ENCODE data around the gene ANKS1A. TPM values are rescaled to one million over a fixed set of nuclear protein-coding genes. Genes with fewer than 3 reads are reported as not detected.

Gene ANKS1A
- total RNA-seq, 2 donors from 2014 or later: 25.3 to 26.0 TPM

DNA sequence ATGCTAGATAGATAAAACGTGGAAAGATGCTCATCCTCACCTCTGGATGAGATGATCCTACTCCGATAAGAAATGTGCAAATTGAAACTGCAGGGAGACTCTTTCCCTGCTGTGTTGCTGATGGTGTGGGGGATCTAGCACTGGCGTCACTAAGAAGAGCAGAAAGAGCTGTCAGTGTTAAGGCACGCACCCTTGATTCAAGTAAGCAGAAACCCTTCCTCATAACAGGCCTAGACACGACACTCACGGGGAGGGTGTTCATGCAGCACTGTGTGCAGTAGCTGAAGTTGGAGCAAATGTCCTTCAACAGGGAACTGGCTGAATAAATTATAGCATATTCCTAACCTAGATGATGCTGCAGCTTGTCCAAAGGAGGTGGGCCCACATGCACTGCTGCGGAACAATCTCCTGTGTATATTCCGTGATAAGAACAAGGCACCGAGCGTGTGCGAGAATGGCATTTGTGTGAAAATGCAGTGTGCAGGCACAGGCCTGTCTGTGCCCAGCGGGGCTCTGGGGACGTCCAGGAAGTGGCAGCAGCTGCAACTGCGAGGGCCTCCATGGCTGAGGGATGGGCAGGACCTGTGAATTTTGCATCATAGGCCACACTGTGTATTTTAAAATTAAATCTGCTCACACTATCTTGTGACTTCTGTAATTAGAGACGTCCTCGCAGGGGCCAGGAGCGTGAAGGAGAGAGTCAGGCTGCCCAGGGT, 188.1 kb downstream of the ANKS1A start:
- intact Hi-C loops (cut with DNase I): no loop called here
- H3K27ac ChIP-seq: no peak overlapping the region
- H3K36me3 ChIP-seq: no peaks in the 10 kb centered on the region
- no peaks in the 10 kb centered on the region for H3K4me1 ChIP-seq
- no peak for DNase-seq
- H3K9me3 ChIP-seq: no peaks in the 10 kb centered on the region
- H3K27me3 ChIP-seq: no peaks in the 10 kb centered on the region
- TF ChIP-seq, protein P1, sequence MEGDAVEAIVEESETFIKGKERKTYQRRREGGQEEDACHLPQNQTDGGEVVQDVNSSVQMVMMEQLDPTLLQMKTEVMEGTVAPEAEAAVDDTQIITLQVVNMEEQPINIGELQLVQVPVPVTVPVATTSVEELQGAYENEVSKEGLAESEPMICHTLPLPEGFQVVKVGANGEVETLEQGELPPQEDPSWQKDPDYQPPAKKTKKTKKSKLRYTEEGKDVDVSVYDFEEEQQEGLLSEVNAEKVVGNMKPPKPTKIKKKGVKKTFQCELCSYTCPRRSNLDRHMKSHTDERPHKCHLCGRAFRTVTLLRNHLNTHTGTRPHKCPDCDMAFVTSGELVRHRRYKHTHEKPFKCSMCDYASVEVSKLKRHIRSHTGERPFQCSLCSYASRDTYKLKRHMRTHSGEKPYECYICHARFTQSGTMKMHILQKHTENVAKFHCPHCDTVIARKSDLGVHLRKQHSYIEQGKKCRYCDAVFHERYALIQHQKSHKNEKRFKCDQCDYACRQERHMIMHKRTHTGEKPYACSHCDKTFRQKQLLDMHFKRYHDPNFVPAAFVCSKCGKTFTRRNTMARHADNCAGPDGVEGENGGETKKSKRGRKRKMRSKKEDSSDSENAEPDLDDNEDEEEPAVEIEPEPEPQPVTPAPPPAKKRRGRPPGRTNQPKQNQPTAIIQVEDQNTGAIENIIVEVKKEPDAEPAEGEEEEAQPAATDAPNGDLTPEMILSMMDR (IDR thresholded peaks at IDR 0.05): no peak
- H3K4me3 ChIP-seq: no peak overlapping the region
- no peak overlapping the region for H3K9ac ChIP-seq (ENCODE audit: low read depth in 2 of 2, low read length in 2 of 2)

GRCh38 chr6:35077713-35078105, 188.7 kb downstream of the ANKS1A start:
- Histone ChIP-seq H3K9me3 (no peaks in the 10 kb centered on the region), H3K9ac (ENCODE audit: low read depth in 2 of 2, low read length in 2 of 2) (no peak overlapping the region), H3K4me3 (no peak overlapping the region), H3K4me1 (no peaks in the 10 kb centered on the region), H3K36me3 (peaks cover 1% of the 10 kb centered on the region), H3K27me3 (no peaks in the 10 kb centered on the region), H3K27ac (no peak overlapping the region)
- intact Hi-C loops (cut with DNase I): no loop called here
- no peak for DNase-seq
- TF ChIP-seq, protein P1 (IDR thresholded peaks at IDR 0.05): no peak

DNA sequence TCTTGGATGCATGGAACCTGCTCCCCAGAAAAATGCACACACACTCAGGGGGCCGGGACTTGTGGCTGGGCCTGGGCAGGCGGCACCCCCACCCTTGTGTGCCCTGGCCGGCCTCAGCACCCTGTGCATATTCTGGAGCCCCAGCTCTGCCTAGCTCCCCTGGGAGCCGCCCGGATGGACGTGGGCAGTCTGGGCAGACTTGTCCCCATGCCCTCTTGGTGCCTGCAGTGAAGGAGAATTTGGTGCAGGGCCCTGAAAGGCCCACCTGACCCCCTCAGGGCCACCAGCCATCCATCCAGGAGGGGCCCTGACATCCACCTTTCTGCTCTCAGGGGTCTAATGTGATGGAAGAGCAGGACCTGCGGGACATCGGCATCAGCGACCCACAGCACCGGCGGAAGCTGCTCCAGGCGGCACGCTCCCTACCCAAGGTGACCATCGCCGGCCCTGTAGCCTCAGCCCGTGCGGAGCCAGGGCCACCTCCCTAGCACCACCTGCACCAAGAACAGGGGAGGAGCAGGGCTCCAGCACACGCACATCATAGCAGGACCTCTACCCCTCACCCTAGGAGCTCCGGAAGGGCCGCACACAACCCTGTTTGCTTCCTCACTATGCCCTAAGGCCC, 189.3 kb downstream of the ANKS1A start:
- TF ChIP-seq, protein P1 (IDR thresholded peaks at IDR 0.05): no peak
- Histone ChIP-seq H3K36me3 (peaks cover 5% of the 10 kb centered on the region), H3K9me3 (no peaks in the 10 kb centered on the region), H3K9ac (ENCODE audit: low read depth in 2 of 2, low read length in 2 of 2) (no peak overlapping the region), H3K4me1 (no peaks in the 10 kb centered on the region), H3K4me3 (no peak overlapping the region), H3K27ac (no peak overlapping the region), H3K27me3 (no peaks in the 10 kb centered on the region)
- no peak for DNase-seq
- intact Hi-C loops (cut with DNase I): no loop called here

DNA sequence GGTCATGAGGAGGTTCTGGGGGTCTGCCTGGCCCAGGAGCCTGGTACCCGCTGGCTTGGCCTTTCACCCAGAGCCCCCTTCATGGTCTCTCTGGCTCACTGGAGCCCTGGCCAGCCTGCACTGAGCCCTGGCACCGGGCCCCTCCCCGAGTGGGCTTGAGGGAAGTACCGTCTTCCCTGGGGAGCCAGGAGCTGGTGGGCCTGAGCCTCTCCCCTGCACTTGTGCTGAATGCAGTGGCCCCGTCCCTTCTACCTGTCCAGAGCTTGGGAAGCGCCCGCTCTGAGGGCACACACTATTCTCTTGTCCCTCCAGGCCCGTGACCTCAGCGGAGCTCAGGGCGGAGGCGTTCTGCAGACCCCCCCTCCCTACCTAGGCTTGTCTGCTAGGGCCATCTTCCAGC, 189.8 kb downstream of the ANKS1A start:
- Histone ChIP-seq H3K27ac (no peak overlapping the region), H3K4me1 (no peaks in the 10 kb centered on the region), H3K27me3 (no peaks in the 10 kb centered on the region), H3K36me3 (peaks cover 5% of the 10 kb centered on the region), H3K9me3 (no peaks in the 10 kb centered on the region), H3K9ac (ENCODE audit: low read depth in 2 of 2, low read length in 2 of 2) (no peak overlapping the region), H3K4me3 (no peak overlapping the region)
- intact Hi-C loops (cut with DNase I): no loop called here
- TF ChIP-seq, protein P1 (IDR thresholded peaks at IDR 0.05): no peak
- DNase-seq: no peak

DNA sequence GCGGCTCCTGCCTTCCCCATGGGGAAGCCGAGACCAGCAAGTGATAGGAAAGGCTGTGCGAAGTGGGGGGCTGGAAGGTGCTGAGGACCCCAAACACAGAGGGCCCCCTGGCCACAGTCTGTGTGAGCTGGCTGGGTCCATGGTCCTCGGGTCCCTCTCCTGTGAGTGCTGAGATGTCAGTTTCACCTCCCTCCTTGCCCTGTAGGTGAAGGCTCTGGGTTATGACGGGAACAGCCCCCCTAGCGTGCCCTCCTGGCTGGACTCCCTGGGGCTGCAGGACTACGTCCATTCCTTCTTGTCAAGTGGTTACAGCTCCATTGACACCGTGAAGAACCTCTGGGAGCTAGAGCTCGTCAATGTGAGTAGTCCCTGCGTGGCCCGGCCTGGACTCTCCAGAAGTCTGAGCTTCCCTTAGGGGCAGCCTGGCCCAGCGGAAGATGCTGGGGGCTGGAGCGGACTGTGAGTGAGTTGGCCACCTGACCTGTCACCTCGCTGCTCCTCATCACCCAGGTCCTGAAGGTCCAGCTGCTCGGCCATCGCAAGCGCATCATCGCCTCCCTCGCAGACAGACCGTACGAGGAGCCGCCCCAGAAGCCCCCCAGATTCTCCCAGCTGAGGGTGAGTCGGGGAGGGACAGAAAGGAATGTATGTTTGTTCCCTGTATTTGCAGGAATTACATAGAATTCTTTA, 190.4 kb downstream of the ANKS1A start:
- TF ChIP-seq, protein P1 (IDR thresholded peaks at IDR 0.05): no peak
- DNase-seq: no peak
- Histone ChIP-seq H3K27ac (no peak overlapping the region), H3K27me3 (no peaks in the 10 kb centered on the region), H3K4me3 (no peak overlapping the region), H3K4me1 (no peaks in the 10 kb centered on the region), H3K9me3 (no peaks in the 10 kb centered on the region), H3K36me3 (peaks cover 5% of the 10 kb centered on the region), H3K9ac (ENCODE audit: low read depth in 2 of 2, low read length in 2 of 2) (no peak overlapping the region)
- intact Hi-C loops (cut with DNase I): no loop called here

All from colonic mucosa (tissue), 4 donors.